Measurements from ENCODE around the gene SND1.

Gene SND1

DNA sequence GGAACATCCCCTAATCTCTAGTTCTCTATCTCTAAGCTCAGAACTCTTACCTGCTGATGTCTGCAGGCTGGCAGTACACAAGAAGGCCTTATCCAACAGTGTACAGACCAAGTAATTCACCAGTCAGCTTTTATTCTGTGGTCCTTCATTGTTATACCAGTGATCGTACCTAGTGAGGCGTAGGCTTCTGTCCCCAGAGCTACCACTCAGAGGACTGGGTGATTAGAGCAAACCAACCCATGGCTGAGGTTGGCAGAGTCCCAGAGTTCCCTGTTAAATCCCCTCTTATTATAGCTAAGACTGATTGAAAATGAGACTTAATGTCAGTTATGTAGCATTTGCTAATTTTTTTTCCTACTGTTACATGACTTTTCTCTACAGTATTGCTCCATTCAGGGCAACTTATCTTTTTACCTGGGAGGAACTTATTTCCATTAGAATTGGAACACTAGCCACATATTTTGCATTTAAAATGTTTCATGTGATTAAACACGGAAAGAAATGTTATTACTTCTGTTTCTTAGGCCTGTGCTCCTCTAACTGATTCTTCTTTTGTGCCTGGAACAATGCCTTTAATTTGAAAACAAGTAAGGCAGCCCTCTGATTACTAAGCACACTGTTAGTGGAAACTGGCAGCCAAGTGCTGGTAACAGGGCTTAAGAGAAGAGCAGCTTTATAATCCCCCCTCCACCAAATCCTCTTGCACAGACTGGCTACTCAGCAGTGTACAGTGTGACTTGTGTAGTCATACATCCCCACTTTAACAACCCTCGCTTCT is 252.1 kb downstream of the SND1 start:
- TF ChIP-seq, protein P1, sequence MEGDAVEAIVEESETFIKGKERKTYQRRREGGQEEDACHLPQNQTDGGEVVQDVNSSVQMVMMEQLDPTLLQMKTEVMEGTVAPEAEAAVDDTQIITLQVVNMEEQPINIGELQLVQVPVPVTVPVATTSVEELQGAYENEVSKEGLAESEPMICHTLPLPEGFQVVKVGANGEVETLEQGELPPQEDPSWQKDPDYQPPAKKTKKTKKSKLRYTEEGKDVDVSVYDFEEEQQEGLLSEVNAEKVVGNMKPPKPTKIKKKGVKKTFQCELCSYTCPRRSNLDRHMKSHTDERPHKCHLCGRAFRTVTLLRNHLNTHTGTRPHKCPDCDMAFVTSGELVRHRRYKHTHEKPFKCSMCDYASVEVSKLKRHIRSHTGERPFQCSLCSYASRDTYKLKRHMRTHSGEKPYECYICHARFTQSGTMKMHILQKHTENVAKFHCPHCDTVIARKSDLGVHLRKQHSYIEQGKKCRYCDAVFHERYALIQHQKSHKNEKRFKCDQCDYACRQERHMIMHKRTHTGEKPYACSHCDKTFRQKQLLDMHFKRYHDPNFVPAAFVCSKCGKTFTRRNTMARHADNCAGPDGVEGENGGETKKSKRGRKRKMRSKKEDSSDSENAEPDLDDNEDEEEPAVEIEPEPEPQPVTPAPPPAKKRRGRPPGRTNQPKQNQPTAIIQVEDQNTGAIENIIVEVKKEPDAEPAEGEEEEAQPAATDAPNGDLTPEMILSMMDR (IDR thresholded peaks at IDR 0.05; ENCODE audit: borderline replicate concordance, control extremely low read depth, extremely low read depth, insufficient read depth, missing control alignments): no peak
- in situ Hi-C loops (cut with MboI; ENCODE audit: low sequenced_read_pairs, unreplicated experiment): no loop called here
- DNase-seq (ENCODE audit: low spot score): no peak

DNA sequence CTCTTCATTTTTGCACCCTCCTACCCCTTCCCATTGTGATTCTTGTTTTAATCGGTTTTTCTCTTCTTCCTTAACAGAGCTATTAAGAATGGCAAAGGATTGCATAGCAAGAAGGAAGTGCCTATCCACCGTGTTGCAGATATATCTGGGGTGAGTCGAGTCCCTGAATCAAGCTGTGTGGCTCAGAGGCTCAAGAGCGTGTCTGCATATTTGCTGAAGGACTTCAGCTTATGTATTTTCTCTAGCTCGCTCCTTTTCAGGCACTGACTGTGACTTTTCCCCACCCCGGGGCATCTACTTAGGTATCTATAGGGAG is 252.6 kb downstream of the SND1 start:
- TF ChIP-seq, protein P1 (IDR thresholded peaks at IDR 0.05; ENCODE audit: borderline replicate concordance, control extremely low read depth, extremely low read depth, insufficient read depth, missing control alignments): no peak
- no peak for DNase-seq (ENCODE audit: low spot score)
- in situ Hi-C loops (cut with MboI; ENCODE audit: low sequenced_read_pairs, unreplicated experiment): no loop called here

DNA sequence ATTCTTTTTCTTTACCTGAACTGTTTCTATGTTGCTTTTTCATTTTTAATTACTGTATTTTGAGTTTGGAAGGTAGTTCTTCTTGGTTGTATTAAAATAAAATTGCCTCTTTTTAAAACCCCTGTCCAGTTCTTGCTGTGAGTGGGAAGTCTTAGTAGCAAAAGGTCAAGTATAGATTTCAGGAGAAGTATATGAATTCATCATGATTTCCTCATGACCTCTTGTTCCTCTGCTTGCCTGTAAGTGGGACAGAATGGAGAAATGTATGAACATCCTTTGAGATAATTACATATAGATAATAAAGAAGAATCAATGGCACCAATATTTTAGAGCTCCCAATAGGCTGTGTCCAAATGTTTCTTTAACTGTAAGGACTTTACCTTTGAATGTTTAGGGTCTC is 253.0 kb downstream of the SND1 start:
- DNase-seq (ENCODE audit: low spot score): no peak
- TF ChIP-seq, protein P1 (IDR thresholded peaks at IDR 0.05; ENCODE audit: borderline replicate concordance, control extremely low read depth, extremely low read depth, insufficient read depth, missing control alignments): no peak
- in situ Hi-C loops (cut with MboI; ENCODE audit: low sequenced_read_pairs, unreplicated experiment): no loop called here

DNA sequence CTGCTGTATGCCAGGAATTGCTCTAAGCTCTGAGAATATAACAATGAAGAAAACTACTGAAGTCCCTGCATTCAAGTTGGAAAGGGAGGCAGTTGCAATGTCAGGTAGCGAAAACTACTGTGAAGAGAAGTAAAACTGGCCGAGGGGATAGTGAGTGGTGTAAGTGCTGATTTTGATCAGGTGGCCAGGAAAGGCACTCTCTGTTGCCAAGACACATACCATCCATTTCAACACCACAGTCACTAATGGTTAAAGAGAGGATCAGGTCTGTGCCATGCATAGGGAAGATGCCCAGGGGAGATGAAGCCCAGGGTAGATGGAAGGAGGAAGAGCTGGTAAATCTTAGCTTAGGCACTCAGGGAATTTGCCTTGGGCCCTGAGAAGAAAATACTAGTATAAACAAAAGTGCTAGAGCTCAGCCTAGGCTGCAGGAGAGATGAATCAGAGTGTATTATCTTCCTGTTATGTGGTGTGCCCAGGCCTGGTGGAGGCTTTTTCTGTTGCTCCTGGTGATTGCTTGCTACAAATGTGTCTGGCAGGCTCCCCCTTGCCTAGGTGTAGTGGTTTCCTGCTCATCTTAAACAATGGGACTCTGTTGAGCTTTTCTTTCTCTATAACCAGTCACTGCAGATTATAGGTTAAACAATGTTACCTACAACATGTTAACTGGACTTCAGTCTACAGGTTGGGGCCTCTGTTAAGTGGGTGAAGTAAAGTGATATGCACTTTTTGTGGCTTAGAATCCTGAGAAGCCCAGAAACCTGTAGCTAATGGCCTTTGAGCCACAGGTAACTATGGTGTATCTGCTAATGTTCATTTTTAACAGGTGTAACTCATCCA is 253.7 kb downstream of the SND1 start:
- TF ChIP-seq, protein P1 (IDR thresholded peaks at IDR 0.05; ENCODE audit: borderline replicate concordance, control extremely low read depth, extremely low read depth, insufficient read depth, missing control alignments): no peak
- in situ Hi-C loops (cut with MboI; ENCODE audit: low sequenced_read_pairs, unreplicated experiment): no loop called here
- no peak for DNase-seq (ENCODE audit: low spot score)

DNA sequence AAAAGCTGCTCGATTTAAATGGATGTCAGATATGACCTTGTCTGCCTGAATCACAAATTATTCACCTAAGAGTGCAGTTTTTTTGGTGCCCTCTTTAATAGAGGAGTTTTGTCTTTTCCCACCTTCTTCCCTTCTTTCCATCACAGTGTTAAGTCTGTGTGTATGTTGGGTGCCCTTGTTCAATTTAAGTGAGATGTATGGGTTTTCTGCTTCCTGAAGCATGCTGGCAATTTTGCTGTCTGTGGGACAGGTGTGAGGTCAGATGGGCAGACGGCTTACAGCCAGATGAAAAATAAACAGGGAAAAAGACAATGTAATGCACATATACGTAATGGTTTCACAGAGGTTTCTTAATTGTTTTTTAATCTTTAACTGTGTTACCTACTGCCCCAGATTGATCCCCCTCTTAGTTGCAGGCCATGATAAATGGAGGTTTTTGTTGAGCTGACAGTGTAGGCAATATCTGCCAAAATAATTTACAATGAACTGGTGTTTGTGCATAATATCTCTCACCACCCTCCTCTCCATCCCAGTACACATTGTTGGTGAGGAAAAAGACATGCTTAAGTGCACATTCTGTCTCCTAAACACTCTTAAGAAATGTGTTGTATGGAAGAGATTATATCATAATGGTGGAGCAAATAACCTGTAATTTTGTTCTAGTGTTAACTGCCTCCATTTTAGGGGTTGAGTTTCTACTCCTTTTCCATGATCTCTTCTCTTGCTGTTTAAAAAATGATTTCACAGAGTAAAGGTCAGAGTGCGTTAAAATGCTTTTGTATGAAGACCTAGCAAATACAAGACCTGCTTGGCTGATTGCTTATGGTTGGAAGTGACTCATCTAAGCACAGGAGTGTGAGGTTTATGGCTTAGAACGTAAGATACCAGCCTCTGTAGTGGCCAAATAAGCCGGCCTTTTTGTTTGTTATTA is 255.4 kb downstream of the SND1 start:
- TF ChIP-seq, protein P1 (IDR thresholded peaks at IDR 0.05; ENCODE audit: borderline replicate concordance, control extremely low read depth, extremely low read depth, insufficient read depth, missing control alignments): no peak
- DNase-seq (ENCODE audit: low spot score): no peak
- in situ Hi-C loops (cut with MboI; ENCODE audit: low sequenced_read_pairs, unreplicated experiment): no loop called here

All from GM13976 (cell line).